HS-5 (cell line): ENCODE results near the gene PDCD1.
"Not testable (repeated sequence)": the region's sequence is repeated elsewhere in the genome, so short reads cannot be mapped to it uniquely, and the experiment has no call there.

Experiments
- DNase-seq: peaks from one replicate; pipeline ENCODE4 v3.0.0-alpha.2; 2012; ENCODE audit warnings: low read depth

Gene PDCD1

GRCh38 chr2:241833756-241834526 lies 24.8 kb downstream of the PDCD1 start:
- DNase-seq = not testable (repeated sequence)

DNA sequence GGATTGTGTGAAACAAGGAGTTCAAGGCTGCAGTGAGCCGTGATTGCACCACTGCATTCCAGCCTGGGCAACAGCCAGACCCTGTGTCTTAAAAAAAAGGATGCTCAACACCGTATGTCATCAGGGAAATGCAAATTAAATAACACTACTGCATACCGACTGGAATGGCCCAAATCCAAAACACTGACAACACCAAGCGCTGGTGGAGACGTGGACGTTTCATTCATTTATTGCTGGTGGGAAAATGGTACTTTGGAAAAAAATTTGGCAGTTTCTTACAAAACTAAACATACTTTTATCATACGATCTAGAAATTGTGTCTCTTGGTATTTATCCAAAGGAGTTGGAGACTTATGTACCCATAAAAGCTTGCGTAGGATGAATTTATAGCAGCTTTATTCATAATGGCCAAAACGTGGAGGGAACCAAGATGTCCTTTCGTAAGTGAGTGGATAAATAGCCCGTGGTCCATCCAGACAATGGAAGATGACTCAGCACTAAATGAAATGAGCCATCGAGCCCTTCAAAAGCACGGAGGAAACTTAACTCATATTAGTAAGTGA lies 25.5 kb downstream of the PDCD1 start:
- peak; percentile 4 for DNase-seq

DNA sequence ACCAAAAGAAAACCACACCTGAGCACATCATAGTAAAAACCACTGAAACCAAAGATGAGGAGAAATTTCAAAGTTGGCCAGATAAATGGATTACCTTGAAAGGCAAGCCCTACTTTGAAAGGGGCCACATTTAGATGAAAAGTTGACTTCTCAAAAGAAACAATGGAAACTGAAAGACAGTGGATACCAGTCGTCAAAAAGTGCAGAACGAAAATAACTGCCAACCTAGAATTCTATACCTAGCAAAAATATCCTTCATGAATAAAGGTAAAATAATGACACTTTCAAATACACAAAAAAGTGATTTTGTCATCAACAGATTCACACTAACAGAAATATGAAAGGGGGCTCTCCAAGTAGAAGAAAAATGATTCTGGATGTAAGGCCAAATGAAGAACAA lies 31.3 kb downstream of the PDCD1 start:
- DNase-seq = no peak

GRCh38 chr2:241823531-241824437 lies 34.9 kb downstream of the PDCD1 start:
- DNase-seq = not testable (repeated sequence)

DNA sequence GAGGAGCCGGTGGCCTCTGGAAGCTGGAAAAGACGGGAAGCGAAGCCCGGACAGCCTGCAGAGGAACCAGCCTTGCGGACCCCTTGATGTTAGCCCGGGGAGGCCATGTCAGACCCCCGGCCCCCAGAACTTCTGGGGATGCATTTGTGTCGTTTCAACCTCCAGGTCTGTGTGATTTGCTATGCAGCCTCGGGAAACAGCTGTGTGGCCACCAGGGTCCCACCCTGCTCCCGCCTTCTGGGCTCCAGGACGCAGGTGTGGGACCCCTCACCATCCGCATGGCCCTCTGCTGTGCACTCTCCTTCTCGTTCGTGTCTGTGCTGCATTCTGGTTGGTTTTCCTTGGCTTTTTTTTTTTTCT lies 36.5 kb downstream of the PDCD1 start:
- no peak for DNase-seq

GRCh38 chr2:241821460-241822263 lies 37.0 kb downstream of the PDCD1 start:
- DNase-seq = no peak

GRCh38 chr2:241820625-241821384 lies 37.9 kb downstream of the PDCD1 start:
- DNase-seq = no peak

DNA sequence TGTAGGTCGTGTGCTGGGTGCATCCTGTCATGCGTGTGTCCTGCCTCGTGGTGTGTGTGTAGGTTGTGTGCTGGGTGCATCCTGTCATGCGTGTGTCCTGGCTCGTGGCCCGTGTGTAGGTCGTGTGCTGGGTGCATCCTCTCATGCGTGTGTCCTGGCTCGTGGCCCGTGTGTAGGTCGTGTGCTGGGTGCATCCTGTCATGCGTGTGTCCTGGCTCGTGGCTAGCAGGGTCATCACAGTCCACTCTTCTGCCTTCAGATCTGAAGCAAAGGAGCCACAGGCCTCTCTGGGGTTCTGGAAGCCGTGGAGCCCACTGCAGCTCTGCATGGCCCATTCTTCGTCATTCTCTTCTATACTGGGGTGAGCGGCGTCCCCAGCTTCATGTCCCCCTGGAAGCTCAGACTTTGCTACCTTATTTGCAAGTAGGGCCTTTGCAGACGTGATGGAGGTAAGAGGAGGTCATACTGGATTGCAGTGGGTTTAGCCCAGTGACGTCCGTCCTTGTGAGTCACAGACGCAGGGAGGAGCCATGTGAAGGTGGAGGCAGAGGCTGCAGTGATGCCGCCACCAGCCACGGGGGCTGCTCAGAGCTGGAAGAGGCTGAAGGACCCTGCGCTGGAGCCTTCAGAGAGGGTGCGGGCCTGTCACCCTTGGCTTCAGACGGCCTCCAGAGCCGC lies 38.6 kb downstream of the PDCD1 start:
- DNase-seq = not testable (repeated sequence)

DNA sequence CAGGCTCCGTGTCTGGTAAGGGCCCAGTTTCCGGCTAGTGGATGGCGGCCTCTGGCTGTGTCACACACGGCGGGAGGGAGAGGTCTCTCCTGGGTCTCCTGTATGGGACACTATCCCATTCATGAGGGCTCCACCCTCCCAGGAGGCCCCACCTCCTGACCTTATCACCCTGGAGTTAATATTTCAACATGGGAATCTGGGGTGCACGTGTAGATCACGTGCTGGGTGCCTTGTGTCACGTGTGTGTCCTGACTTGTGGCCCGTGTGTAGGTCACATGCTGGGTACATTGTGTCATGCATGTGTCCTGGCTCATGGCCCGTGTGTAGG lies 39.8 kb downstream of the PDCD1 start:
- DNase-seq = no peak

DNA sequence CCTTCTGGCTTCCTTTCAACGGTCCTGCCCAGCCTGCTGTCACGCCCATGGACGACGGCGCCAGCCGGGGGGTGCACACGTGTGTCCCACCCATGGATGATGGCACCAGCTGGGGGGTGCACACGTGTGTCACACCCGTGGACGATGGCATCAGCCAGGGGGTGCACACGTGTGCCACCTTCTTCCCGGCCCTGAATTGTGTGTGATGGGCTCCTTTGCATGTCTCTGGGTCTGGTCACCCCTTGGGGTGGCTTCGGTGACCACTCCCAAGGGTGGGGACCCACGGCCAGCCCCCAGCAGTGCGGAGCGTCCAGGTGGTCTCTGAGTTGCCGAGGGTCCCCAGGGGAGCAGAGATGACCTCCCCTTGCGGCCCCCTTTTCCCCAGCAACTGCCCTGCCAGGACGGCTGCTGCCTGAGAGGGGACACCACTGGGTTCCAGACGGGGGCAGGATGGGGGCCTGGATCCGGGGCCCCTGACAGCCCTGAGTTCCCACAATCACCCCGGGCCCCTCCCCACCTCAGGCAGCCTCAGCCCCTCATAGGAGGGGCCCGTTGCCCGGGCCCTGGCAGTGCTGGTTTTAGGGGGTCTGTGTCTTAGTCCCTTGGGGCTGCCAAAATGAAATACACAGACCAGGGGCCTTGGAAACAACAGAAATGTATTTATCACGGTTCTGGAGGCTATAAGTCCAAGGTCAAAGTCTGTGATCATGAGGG lies 40.3 kb downstream of the PDCD1 start:
- DNase-seq = no peak

- DNase-seq = not testable (repeated sequence)
These were observed 40.9 kb downstream of the PDCD1 start for GRCh38 chr2:241817821-241818215.

DNA sequence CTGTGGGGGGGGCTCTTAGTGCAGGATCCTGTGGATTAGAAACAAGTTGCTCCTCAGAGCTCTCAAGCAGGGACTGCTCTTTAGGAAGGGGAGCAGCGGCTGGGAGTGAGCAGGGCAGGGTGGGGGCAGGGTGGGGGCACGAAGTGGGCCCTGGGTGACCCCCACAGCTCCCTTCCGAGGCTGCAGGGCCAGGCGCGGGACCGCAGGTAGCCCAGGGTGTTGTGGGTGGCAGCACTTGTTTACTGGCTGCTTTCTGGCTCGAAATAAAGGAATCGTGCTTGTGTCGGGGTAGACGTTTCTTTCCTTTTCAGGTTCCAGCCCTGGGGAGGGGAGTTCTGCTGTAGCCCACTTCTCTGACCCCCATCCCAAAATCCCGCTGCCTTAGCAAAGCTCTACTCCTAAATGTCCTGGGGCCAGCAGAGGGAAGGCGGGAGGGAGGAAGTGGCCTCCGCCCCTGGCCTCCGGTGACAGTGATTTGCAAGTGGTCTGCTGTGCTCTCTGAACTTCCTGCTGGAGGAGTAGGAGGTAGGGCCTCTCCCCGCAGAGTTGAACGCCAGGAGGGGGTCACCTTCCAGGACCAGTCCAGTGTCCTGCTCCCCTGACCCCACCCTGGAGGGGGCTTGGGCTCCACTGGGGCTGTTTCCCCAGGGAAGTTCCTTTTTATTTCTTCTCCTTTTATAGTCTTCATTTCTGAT lies 41.4 kb downstream of the PDCD1 start:
- no peak for DNase-seq

DNA sequence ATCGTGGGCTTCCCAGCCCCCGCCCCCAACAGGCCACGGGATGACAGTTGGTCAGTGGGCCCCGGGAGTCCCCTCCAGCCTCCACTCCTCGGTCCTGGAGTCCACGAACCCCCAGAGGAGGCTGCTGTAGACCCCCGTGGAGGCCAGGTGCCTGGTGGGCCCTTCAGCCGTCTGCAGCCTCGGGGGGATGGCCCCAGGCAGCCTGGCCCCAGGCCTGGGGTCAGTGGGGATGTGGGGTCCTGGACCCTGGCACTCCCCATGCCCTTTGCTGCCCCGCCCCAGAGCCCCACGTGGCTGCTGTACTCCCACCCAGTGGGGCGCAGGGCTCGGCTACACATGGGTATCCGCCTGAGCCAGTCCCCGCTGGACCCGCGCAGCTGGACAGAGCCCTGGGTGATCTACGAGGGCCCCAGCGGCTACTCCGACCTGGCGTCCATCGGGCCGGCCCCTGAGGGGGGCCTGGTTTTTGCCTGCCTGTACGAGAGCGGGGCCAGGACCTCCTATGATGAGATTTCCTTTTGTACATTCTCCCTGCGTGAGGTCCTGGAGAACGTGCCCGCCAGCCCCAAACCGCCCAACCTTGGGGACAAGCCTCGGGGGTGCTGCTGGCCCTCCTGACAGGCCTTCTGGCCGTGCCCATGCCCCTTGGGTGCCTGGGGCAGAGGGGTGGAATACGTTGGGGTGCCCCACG lies 42.1 kb downstream of the PDCD1 start:
- no peak for DNase-seq

DNA sequence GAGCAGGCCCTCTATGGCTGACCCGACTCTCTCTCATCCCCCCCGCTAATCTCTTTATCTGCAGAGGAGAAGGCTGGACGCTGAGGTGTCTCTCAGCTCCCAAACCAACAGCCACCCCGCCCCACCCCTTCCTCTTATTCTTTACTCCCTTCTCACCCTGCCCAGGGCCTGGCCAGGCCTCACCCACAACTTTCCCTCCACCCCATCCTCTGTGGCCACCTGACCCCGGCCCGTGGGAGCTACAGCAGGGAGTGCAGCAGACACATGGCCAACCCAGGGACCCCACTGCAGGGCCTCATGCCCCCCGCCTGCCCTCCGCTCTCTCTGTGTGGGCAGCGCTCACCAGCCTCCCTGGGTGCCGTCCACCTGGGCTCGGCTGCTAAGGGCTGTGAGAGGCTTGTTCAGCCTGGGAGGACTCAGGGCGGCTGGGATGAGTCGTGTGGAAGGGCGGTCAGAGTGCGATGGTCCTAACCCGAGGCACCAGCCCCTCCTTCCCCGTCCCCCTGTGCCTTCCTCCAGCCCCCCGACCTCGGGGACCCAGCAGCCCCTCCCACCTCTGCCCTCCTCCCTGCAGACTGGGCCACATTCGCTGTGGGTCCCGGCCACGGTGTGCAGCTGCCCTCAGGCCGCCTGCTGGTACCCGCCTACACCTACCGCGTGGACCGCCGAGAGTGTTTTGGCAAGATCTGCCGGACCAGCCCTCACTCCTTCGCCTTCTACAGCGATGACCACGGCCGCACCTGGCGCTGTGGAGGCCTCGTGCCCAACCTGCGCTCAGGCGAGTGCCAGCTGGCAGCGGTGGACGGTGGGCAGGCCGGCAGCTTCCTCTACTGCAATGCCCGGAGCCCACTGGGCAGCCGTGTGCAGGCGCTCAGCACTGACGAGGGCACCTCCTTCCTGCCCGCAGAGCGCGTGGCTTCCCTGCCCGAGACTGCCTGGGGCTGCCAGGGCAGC lies 42.9 kb downstream of the PDCD1 start:
- no peak for DNase-seq

- DNase-seq = no peak
These were observed 43.8 kb downstream of the PDCD1 start for GRCh38 chr2:241814643-241815476.

- no peak for DNase-seq
These were observed 44.4 kb downstream of the PDCD1 start for GRCh38 chr2:241814393-241814642.
